NOMO-1 treated with DMSO at 0.1 percent for 48 hours (cell line): ENCODE data around the gene GJD3.

ENCODE experiments used
- DNase-seq: peaks from one replicate; lab custom pipeline; 2025; ENCODE audit not compliant: unreplicated experiment; lab: John Stamatoyannopoulos, UW

GJD3 gene

DNA sequence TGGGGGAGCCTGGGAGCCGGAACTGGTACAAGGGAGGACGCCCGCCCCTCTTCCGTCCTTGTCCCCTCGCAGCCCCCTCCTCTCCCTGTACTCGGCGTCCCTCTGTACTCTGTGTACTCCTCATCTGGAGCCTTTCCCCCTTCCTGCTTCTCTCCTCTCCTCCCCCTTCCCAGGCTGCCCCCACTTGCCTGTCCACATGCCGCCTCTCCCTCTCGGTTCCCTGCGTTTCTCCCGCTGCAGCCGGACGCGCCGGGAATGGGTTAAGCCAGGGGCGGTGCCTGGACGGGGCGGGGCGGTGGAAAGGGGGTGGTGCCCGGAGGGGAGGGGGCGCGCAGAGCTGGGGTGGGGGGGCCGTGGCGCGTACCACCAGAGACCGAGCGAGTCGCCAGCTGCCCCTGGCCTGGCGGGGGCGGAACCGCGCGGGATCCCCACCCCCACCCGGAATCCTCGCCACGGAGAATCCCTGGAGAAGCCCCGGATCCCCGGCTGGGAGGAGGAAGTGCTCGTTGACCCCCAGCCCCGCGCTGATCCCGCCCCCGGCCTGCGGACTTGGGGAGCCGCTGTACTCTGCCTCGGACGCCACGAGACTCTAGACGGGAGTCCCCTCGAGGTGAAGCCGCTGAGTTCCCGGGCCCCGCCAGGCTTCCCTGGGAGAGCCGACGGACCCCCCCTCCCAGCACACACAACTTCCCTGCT, 22.6 kb downstream of the GJD3 start:
- DNase-seq, result no peak

DNA sequence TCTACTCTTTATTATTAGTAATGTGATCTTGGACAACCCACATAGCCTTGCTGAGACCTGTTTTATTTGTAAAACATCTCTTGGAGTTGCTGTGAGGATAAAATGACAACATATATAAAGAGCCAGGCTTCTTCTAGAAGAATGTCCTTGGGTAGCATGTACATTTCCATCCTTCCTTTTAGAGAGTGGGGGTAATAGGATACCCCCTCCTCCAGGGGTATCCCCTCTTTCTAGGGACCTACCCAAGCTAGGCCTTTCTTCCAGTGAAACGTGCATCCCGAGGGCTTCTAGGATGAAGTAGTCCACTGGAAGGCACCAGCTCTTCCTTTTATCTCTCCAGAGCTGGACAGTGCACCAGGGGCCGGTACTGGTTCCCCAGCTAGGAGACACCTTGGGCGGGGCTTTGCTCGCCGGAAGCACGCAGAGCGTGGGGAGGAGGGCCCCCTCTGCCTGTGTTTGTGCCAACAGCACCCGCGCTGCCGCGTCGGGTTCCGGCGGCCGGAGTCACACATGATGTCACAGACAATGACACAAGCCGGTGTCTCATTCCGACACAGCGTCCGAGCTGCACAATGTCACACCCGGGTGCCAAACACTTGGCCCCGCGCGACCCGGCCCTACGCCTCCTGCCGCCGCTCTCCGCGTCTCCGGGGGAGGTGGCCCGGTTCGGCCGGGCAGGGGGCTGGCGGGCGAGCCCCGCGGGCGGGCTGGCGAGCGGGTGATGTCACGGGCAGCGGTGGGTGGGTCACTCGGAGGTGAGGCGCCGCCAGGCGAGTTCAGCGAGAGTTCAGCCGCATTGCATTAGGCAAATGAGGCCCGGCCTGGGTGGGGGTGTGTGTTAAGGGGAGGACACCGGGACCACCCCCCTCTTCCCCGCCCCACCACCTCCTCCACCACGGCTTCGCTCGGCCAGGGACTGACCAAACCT, 23.4 kb downstream of the GJD3 start:
- peak; percentile 80 for DNase-seq

DNA sequence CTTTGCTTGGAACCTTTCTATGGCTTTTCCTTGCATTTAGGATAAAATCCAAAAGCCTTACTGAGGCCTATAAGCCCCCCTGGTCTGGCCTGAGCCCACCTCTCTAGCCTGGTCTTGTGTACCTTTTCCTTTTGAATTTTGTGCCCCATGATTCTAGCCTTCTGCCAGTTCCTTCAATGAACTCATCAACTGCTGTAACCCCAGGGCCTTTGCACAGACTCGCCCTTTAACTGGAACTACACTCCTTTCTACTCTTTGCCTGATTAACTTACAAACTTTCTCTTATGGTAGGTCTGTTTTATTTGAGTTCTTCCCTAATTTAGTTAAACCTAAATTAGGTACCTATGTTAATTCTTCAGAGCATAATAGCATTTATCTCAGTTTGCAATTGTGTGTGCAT, 24.2 kb downstream of the GJD3 start:
- DNase-seq, result no peak

DNA sequence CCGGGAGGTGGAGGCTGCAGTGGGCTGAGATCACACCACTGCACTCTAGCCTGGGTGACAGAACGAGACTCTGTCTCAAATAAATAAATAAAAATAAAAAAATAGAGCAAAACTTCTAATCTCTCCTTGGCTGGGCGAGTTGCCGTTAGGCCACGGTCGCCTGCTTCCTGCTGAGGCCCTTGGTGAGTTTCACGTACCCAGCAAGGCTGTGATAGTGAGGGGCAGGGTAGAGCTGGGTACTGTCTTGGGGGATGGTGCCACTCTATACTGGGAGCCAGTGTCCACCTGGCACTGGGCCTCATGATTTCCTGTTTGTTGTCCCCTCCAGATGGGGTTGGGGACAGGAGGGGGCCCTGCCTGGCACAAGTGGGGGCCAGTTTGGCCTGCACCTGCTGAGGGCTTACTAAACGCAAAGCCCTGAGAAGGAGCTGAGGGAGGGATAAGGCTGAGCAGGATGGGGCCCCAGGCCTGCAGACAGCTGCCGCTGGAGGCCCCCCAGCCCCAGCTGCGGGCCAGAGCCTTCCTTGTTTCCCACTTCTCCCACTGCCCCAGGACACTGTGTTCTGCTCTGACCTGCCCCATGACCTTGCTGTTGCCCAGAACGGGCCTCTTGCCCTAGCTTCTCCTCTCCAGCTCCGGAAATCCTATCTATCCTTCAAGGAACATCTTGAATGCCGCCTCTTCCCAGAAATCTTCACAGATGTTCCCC, 25.4 kb downstream of the GJD3 start:
- DNase-seq, result no peak

- DNase-seq, result peak; percentile 53
Observed at GRCh38 chr17:40338058-40338457, 26.5 kb downstream of the GJD3 start.

DNA sequence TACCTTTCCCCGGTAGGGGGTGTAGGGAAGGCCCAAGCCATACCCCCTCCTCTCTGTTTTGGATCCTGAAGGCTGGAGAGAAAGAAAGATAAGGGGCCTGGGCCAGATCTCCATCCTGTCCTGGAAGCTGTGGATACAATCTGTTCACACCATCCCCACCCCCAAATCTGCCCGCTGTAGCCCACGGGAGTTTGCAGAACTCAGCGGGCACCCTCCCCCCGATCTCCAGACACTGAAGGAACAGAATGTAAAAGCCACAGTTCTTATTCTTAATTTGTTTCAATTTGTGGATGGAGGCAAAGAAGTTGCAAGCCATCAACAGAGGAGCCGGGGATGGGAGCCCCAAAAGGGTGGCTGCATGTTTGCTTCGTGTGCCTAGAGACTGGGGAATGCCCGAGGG, 27.2 kb downstream of the GJD3 start:
- DNase-seq, result no peak

- DNase-seq, result no peak
Observed at GRCh38 chr17:40335620-40336019, 28.9 kb downstream of the GJD3 start.

DNA sequence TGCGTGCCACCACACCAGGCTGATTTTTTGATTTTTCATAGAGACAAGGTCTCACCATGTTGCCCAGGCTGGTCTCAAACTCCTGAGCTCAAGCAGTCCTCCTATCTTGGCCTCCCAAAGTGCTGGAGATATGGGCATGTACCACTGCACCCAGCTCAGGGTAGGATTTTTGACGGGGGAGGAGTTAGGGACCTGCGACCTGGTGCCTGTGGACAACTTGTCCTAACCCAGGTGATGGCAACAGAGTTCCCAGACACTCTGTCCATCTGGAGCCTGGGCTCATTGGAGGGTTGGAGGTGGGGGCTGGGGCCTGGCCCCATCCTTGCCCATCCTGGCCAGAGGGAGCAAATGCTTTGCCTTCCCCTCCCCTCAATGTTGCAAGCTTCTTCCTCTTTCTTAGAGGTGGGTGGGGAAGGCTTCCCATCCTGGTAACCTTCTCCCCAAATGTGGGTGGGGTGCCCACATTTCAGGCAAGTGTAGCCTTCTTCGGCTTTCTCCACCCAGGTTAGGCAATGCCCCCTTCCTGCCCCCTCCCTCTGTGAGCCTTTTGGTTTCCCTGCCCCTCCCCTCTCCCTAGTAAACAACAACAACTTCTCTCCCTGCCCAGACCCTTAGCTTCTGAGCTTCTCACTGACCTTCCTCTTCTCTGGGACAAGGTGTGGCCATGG, 30.6 kb downstream of the GJD3 start:
- DNase-seq, result peak; percentile 67

GRCh38 chr17:40331743-40332641, 32.5 kb downstream of the GJD3 start:
- no peak for DNase-seq

DNA sequence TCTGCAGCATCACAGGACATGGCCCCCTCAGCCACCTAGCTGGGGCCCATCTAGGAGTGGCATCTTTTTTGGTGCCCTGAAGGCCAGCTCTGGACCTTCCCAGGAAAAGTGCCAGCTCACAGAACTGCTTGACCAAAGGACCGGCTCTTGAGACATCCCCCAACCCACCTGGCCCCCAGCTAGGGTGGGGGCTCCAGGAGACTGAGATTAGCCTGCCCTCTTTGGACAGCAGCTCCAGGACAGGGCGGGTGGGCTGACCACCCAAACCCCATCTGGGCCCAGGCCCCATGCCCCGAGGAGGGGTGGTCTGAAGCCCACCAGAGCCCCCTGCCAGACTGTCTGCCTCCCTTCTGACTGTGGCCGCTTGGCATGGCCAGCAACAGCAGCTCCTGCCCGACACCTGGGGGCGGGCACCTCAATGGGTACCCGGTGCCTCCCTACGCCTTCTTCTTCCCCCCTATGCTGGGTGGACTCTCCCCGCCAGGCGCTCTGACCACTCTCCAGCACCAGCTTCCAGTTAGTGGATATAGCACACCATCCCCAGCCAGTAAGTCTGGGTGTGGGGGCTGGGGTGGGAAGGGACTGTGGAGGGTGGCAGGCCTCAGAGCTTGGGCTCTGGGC, 33.6 kb downstream of the GJD3 start:
- no peak for DNase-seq

DNA sequence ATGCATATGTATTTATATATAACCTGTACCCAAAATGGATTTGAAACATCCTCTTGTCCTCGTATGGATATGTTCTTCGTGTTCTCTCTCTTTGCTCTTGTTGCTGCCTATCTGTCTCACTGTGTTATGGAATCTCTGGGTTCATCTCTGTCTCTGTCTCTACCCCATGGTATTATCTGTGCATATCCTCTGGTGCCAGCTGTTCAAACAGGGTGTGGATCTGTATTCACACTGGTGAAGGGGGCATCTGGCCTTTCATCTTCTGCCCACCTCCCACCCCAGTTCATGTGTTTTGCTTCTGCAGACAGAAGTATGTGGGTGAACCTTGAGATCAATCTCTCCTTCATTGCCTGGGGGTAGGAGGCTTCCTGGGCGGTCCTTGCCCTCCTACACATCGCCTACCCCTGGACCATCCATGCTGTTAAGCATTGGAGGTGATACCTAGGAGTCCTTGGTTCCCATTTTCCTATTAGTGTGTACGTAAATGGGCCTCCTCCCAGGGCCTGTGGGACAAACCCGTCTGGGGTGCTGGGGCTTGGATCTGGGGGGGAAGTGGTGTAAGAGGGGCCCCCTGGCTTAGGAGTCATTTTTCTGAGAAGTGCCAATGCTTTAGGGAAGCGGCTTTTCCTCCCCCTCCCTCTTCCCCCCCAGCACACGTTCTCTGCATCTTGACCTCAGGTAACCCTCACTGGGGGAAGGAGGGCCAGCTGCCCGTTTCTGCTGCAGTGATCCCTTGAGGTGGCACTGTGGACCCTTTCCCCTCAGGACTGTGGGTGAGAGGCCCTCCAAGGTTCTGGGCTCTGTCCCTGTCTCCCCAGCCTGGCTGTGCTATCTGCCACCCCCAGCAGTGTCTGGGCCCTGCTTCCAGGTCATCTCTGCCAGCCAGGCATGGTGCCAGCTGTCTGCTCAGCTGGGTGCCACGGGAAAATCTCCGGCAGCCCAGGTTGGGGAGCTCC, 34.4 kb downstream of the GJD3 start:
- peak; percentile 82 for DNase-seq

- DNase-seq, result peak; percentile 52
Observed at GRCh38 chr17:40328386-40328766, 36.2 kb downstream of the GJD3 start.

DNA sequence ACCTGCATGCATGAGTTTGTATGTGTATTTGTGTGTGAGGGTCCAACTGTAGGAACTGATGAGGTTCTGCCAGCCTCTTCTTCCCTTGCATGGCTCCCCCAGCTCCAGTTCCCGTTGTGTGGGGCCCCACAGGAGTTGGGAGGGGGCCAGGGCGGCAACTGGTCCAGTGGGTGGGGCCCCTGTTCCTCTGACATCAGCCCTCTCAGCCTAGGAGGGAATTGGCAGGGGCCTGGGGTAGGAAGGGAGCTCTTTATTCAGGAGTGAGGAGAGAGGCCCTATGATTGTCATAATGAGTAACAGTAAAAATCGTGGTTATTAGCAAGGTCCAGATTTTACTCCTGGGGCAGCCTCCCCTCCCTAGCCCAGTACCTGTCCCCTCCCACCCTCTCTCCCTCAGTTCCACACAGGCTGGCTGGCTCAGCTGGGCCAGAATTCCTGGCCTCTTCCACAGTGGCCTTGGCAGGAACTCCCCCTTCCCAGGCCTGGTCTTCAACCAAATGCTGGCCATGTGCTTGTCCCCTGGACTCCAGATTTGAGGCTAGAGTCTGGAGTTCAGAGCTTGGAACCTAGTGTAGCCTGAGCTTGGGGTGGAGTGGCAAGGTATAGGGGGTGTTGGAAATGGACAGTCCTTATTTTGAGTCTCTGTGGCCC, 36.7 kb downstream of the GJD3 start:
- no peak for DNase-seq

GRCh38 chr17:40327244-40327729, 37.2 kb downstream of the GJD3 start:
- no peak for DNase-seq

DNA sequence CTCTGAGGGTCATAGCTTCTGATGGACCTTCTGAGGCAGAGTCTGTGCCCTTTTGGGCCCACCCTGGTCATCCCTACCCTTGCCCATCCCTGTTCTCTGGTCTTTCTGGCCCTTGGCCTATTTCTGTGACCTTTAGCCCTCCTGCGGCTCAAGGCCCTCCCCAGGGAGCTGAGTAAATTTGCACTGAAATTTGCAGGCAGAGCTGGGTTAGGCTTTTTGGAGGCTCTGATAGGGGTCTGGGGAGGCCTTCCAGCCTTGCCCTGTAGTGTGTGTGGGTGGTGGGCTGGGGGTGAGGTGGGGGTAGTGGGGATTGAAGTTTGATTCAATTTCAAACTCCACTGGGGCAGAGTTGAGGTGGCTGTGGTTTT, 37.7 kb downstream of the GJD3 start:
- DNase-seq, result no peak

DNA sequence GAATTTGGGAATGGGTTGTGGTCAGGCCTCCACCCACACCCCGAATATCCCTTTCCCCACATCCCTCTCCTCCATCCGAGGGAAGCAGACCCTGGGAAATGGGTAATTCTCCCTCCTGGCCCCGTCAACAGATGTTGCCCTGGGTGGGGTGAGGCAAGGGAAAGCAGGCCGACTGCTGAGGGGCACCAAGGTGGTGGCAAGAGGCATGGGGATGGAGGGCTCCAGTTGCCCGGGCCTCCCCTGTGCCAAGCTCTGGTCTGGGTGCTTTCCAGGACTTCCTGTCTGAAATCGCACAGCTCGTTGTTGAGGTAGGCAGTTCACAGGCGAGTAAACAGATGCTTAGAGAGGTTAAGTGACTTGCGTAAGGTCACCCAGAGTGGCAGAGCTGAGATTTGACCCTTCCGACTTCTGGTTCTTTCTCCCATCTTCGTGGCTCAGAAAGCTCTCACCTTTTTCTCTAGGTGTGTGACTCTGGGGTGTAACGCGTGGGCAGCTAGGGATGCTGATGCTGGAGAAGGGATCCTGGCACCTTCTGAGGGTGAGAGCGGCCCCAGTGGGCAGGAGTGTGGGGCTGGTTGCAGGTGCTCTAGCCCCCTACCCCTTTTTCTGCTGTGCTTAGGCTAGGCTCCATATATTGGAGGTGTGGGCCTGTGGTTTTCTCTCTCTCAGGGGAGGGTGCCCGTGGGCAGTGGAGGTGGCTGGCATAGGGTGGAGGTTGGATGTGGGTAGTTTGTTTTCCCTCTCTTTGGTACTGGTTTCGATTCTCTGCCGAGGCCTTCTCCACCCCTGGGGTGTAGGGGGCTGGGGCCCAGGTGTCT, 38.3 kb downstream of the GJD3 start:
- peak; percentile 35 for DNase-seq
